HT-29 (cell line): ENCODE data around the gene ST14. TPM values are rescaled to one million over a fixed set of nuclear protein-coding genes. Genes with fewer than 3 reads are reported as not detected.
A peak's percentile ranks its signal among the peaks of the same experiment; 100 is the strongest.

Source experiments
- DNase-seq: peaks from one replicate; pipeline ENCODE4 v3.0.0-alpha.2; 2015; ENCODE audit warnings: low spot score
- total RNA-seq: library from RNA; depleted of rRNA; stranded (reverse); fragments of >200 nt; shearing (Covaris generic); gene quantifications from 2 replicates; pipeline ENCODE4 v1.2.3, GENCODE V29; 2014

Gene ST14
- total RNA-seq, 1 experiment from 2014 or later: 609 TPM

GRCh38 chr11:130208241-130209127, 48.9 kb downstream of the ST14 start:
- no peak for DNase-seq

- no peak for DNase-seq
Observed at GRCh38 chr11:130209128-130209932, 49.7 kb downstream of the ST14 start.

GRCh38 chr11:130209954-130210854, 50.6 kb downstream of the ST14 start:
- no peak for DNase-seq

- no peak for DNase-seq
Observed at GRCh38 chr11:130211144-130211543, 51.6 kb downstream of the ST14 start.

- no peak for DNase-seq
Observed at GRCh38 chr11:130211781-130212401, 52.3 kb downstream of the ST14 start.

GRCh38 chr11:130212431-130212961, 52.9 kb downstream of the ST14 start:
- no peak for DNase-seq

GRCh38 chr11:130213143-130213978, 53.8 kb downstream of the ST14 start:
- DNase-seq: peak; percentile 74

- no peak for DNase-seq
Observed at GRCh38 chr11:130213979-130214281, 54.3 kb downstream of the ST14 start.

- DNase-seq: no peak
Observed at GRCh38 chr11:130214861-130215530, 55.4 kb downstream of the ST14 start.

- no peak for DNase-seq
Observed at GRCh38 chr11:130215531-130216220, 56.1 kb downstream of the ST14 start.

- no peak for DNase-seq
Observed at GRCh38 chr11:130216221-130216550, 56.6 kb downstream of the ST14 start.

GRCh38 chr11:130216591-130217132, 57.1 kb downstream of the ST14 start:
- no peak for DNase-seq

- DNase-seq: no peak
Observed at GRCh38 chr11:130217133-130218031, 57.8 kb downstream of the ST14 start.

- DNase-seq: no peak
Observed at GRCh38 chr11:130218501-130219070, 59.0 kb downstream of the ST14 start.

GRCh38 chr11:130219148-130219547, 59.6 kb downstream of the ST14 start:
- no peak for DNase-seq

GRCh38 chr11:130220311-130221035, 60.9 kb downstream of the ST14 start:
- no peak for DNase-seq
